ENCODE measurements around the gene MCU. TPM values are rescaled to one million over a fixed set of nuclear protein-coding genes. Genes with fewer than 3 reads are reported as not detected.

The MCU gene
- total and polyA plus RNA-seq, 10 donors, result 7.2 to 29.2 (median 19.4) TPM

DNA sequence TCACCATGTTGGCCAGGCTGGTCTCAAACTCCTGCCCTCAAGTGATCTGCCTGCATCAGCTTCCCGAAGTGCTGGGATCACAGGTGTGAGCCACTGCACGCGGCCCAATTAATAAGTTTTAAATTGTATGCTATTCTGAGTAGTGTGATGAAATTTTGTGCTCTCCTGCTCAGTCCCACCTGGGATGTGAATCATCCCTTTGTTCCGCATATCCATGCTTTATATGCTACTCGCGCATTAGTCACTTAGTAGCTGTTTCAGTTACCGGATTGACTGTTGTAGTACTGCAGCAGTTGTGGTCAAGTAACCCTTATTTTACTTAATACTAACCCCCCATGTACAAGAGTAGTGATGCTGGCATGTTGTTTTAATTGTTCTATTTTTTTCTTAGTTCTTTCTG is 154.3 kb downstream of the MCU start:
- no peak for TF ChIP-seq POLR2AphosphoS5 (IDR thresholded peaks at IDR 0.05)
- TF ChIP-seq, protein P1, sequence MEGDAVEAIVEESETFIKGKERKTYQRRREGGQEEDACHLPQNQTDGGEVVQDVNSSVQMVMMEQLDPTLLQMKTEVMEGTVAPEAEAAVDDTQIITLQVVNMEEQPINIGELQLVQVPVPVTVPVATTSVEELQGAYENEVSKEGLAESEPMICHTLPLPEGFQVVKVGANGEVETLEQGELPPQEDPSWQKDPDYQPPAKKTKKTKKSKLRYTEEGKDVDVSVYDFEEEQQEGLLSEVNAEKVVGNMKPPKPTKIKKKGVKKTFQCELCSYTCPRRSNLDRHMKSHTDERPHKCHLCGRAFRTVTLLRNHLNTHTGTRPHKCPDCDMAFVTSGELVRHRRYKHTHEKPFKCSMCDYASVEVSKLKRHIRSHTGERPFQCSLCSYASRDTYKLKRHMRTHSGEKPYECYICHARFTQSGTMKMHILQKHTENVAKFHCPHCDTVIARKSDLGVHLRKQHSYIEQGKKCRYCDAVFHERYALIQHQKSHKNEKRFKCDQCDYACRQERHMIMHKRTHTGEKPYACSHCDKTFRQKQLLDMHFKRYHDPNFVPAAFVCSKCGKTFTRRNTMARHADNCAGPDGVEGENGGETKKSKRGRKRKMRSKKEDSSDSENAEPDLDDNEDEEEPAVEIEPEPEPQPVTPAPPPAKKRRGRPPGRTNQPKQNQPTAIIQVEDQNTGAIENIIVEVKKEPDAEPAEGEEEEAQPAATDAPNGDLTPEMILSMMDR (IDR thresholded peaks at IDR 0.05 in 8 of 11, conservative IDR thresholded peaks at IDR 0.05 in 3 of 11), result no peak
- TF ChIP-seq POLR2A (IDR thresholded peaks at IDR 0.05), result no peak
- intact Hi-C loops (cut with DNase I; ENCODE audit: low total_unique reads), result no loop called here
- 82 to 92% (median 90%) methylated on average over 7 of the region's 7 CpGs for WGBS, 5 donors
- H3K36me3 ChIP-seq, result peaks cover 0 to 4% (median 0%) of the 10 kb centered on the region in 6 donors
- H3K27ac ChIP-seq, result no peak overlapping the region
- H3K4me1 ChIP-seq, result no peaks in the 10 kb centered on the region
- H3K4me3 ChIP-seq, result no peak overlapping the region
- peaks cover 0 to 8% (median 3%) of the 10 kb centered on the region in 8 donors for H3K9me3 ChIP-seq
- H3K27me3 ChIP-seq (replicated peaks in 1 of 7), result no peaks in the 10 kb centered on the region
- no peak for DNase-seq

DNA sequence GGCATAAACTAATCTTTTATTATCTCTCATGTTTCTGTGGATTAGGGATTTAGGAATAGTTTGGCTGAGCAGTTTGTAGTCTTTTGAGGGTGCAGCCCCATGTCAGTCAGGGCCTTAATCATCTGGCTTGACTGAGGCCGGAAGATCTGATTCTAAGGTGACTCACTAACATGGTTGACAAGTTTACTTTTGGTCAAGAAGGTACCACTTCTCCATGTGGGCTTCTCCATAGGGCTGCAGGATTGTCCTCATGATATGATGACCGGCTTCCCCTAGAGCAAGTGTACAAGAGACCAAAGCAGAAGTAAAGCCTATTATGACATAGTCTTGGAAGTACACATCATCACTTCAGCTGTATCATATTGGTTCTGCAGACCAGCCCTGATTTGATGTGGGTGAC is 155.7 kb downstream of the MCU start:
- Histone ChIP-seq H3K27me3 (replicated peaks in 1 of 7) (no peaks in the 10 kb centered on the region), H3K36me3 (peaks cover 0 to 4% (median 0%) of the 10 kb centered on the region in 6 donors), H3K4me1 (no peaks in the 10 kb centered on the region), H3K4me3 (no peak overlapping the region), H3K9me3 (peaks cover 0 to 13% (median 5%) of the 10 kb centered on the region in 8 donors), H3K27ac (no peak overlapping the region)
- no peak for TF ChIP-seq POLR2A (IDR thresholded peaks at IDR 0.05)
- TF ChIP-seq, protein P1 (IDR thresholded peaks at IDR 0.05 in 8 of 11, conservative IDR thresholded peaks at IDR 0.05 in 3 of 11), result no peak
- TF ChIP-seq POLR2AphosphoS5 (IDR thresholded peaks at IDR 0.05), result no peak
- no peak for DNase-seq
- intact Hi-C loops (cut with DNase I; ENCODE audit: low total_unique reads), result no loop called here
- 78 to 91% (median 79%) methylated on average over 2 of the region's 2 CpGs for WGBS, 5 donors

DNA sequence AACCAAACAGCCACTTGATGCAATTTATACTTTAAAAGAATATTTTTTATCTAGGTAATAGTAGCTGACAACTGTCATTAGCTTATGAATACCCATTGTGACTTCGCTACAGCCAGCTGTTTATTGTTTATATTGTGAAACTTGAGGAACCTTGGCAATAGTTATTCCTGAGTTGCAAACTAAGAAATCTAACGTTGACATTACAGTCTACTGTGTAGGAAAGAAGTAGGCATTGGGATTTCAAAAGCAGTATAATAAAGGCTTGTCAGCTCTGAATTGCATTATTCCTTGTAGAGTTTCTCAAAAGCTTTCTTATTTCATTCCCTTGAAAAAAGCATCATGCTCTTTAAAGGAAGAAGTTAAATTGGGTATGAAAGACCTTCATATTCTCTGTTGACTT is 158.9 kb downstream of the MCU start:
- 55 to 92% (median 81%) methylated on average over 2 of the region's 2 CpGs for WGBS, 5 donors
- Histone ChIP-seq H3K9me3 (peaks cover 0 to 13% (median 5%) of the 10 kb centered on the region in 8 donors), H3K27me3 (replicated peaks in 1 of 7) (no peaks in the 10 kb centered on the region), H3K36me3 (peaks cover 0 to 4% (median 0%) of the 10 kb centered on the region in 6 donors), H3K4me3 (no peak overlapping the region), H3K27ac (no peak overlapping the region), H3K4me1 (no peaks in the 10 kb centered on the region)
- intact Hi-C loops (cut with DNase I; ENCODE audit: low total_unique reads), result no loop called here
- no peak for TF ChIP-seq POLR2A (IDR thresholded peaks at IDR 0.05)
- no peak for TF ChIP-seq POLR2AphosphoS5 (IDR thresholded peaks at IDR 0.05)
- TF ChIP-seq, protein P1 (IDR thresholded peaks at IDR 0.05 in 8 of 11, conservative IDR thresholded peaks at IDR 0.05 in 3 of 11), result no peak
- no peak for DNase-seq

DNA sequence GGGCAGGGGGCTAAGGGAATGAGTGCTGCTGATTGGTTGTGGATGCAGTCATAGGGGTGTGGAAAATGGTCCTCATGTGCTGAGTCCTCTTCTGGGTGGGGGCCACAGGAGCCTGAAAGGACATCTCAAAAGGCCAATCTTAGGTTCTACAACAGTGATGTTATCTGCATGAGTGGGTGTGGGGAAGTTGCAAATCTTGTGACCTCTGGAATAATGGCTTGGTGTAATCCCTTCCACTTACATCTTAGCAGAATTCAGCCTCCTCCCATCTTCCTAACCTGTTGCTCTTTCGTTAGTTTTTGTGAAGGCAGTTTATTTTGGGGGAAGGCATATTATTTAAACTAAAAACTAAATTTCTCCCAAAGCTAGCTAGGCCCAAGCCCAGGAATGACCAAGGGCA is 159.6 kb downstream of the MCU start:
- WGBS, 5 donors, result 88 to 100% (median 89%) methylated on average over 1 of the region's 1 CpG
- no peak overlapping the region for H3K27ac ChIP-seq
- no peak for DNase-seq
- intact Hi-C loops (cut with DNase I; ENCODE audit: low total_unique reads), result no loop called here
- peaks cover 0 to 13% (median 5%) of the 10 kb centered on the region in 8 donors for H3K9me3 ChIP-seq
- no peaks in the 10 kb centered on the region for H3K27me3 ChIP-seq (replicated peaks in 1 of 7)
- peaks cover 0 to 4% (median 0%) of the 10 kb centered on the region in 6 donors for H3K36me3 ChIP-seq
- no peaks in the 10 kb centered on the region for H3K4me1 ChIP-seq
- TF ChIP-seq, protein P1 (IDR thresholded peaks at IDR 0.05 in 8 of 11, conservative IDR thresholded peaks at IDR 0.05 in 3 of 11), result no peak
- TF ChIP-seq POLR2A (IDR thresholded peaks at IDR 0.05), result no peak
- no peak for TF ChIP-seq POLR2AphosphoS5 (IDR thresholded peaks at IDR 0.05)
- no peak overlapping the region for H3K4me3 ChIP-seq

All from spleen (tissue), 11 donors.